Activated B cell treated with CpG ODN at 0.5 μM for 24 hours (primary cell): Measurements from ENCODE around the gene TMEM35B. TPM values are rescaled to one million over a fixed set of nuclear protein-coding genes. Genes with fewer than 3 reads are reported as not detected.
A peak's percentile ranks its signal among the peaks of the same experiment; 100 is the strongest.

Experiments used
- ATAC-seq: fragments of 200-7000 bp; cut with Tn5 transposase; one replicate; pipeline ENCODE4 v1.10.0; 2021; ENCODE audit warnings: low read depth, mild to moderate bottlenecking, moderate library complexity
- CTCF ChIA-PET: fragments of 350-600 bp; sonication (Branson Sonifier 250); formaldehyde crosslinking; loops from one replicate; lab custom pipeline; 2021; ENCODE audit warnings: antibody characterized with exemption; lab: Charles Lee
- POLR2A ChIA-PET: fragments of 350-600 bp; sonication (Branson Sonifier 250); formaldehyde crosslinking; loops from one replicate; lab custom pipeline; 2021; ENCODE audit warnings: antibody characterized with exemption; lab: Charles Lee
- DNase-seq: peaks from one replicate; pipeline ENCODE4 v3.0.0; 2022
- H3K27ac Mint-ChIP-seq: one replicate; pipeline ENCODE4 v1.8.0; 2020; ENCODE audit warnings: mixed read lengths
- H3K27me3 Mint-ChIP-seq: one replicate; pipeline ENCODE4 v1.8.0; 2021; ENCODE audit warnings: mixed read lengths
- H3K36me3 Mint-ChIP-seq: one replicate; pipeline ENCODE4 v1.8.0; 2021; ENCODE audit warnings: low read depth, mixed read lengths
- H3K4me1 Mint-ChIP-seq: one replicate; pipeline ENCODE4 v1.8.0; 2021; ENCODE audit warnings: mixed read lengths
- H3K4me3 Mint-ChIP-seq: one replicate; pipeline ENCODE4 v1.8.0; 2020; ENCODE audit warnings: mild to moderate bottlenecking, mixed read lengths
- H3K9me3 Mint-ChIP-seq: one replicate; pipeline ENCODE4 v1.8.0; 2020; ENCODE audit warnings: mixed read lengths
- intact Hi-C: fragments of 100-400 bp; cut with micrococcal nuclease; formaldehyde crosslinking; loops from one replicate; pipeline ENCODE4 v1.15.1; 2024
- total RNA-seq: library from RNA; stranded (reverse); gene quantifications from 2 replicates; pipeline ENCODE4 v1.2.3, GENCODE V29; 2022
- TF ChIP-seq, protein P1 (sequence below): fragments of 200-600 bp; IDR thresholded peaks from one replicate; pipeline ENCODE4 v1.8.0; 2022; ENCODE audit warnings: antibody characterized with exemption, mild to moderate bottlenecking

TMEM35B gene
- total RNA-seq, 1 donor from 2014 or later = 16.7 TPM

DNA sequence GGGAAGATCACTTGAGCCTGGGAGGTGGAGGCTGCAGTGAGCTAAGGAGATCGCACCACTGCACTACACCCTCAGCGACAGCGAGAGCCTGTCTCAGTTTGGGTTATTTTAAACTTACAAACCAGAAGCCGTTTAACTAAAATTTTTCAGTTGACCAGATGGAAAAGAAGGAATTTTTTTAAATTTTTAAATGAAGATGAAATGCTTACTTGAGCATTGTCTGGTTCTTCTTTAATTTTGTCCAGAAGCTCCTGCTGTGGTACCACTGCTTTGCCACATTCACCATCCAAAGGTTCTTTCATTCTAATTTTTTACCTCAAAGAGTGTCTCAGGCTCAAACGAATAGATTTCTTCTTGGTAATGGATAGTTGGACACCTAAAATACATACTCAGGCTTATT lies 45.2 kb upstream of the TMEM35B start:
- Mint-ChIP-seq H3K9me3 (no peaks in the 10 kb centered on the region), H3K4me3 (peak overlapping the region; percentile 99), H3K27ac (peak overlapping the region; percentile 98), H3K4me1 (peaks cover 41% of the 10 kb centered on the region), H3K27me3 (no peaks in the 10 kb centered on the region), H3K36me3 (peaks cover 42% of the 10 kb centered on the region)
- ATAC-seq = no peak
- TF ChIP-seq, protein P1, sequence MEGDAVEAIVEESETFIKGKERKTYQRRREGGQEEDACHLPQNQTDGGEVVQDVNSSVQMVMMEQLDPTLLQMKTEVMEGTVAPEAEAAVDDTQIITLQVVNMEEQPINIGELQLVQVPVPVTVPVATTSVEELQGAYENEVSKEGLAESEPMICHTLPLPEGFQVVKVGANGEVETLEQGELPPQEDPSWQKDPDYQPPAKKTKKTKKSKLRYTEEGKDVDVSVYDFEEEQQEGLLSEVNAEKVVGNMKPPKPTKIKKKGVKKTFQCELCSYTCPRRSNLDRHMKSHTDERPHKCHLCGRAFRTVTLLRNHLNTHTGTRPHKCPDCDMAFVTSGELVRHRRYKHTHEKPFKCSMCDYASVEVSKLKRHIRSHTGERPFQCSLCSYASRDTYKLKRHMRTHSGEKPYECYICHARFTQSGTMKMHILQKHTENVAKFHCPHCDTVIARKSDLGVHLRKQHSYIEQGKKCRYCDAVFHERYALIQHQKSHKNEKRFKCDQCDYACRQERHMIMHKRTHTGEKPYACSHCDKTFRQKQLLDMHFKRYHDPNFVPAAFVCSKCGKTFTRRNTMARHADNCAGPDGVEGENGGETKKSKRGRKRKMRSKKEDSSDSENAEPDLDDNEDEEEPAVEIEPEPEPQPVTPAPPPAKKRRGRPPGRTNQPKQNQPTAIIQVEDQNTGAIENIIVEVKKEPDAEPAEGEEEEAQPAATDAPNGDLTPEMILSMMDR = no peak
- POLR2A ChIA-PET = interaction anchor here (0.6 to 3.1 kb wide), 11 partner anchors 10 to 527 kb away, joined by 3 to 67 read pairs (median 4); partner anchors contain the start of genes KIAA0319L, NCDN, SFPQ and SMIM12
- intact Hi-C loops = loop anchor here (2.0 kb wide), 3 partner anchors 46 to 238 kb away; partner anchors contain the start of genes SMIM12, TMEM35B and ZMYM4
- DNase-seq = no peak
- CTCF ChIA-PET = no interaction called here

GRCh38 chr1:35029761-35030160 lies 44.6 kb upstream of the TMEM35B start:
- H3K4me3 Mint-ChIP-seq = peak overlapping the region; percentile 99
- CTCF ChIA-PET = no interaction called here
- TF ChIP-seq, protein P1 = no peak
- H3K4me1 Mint-ChIP-seq = peaks cover 41% of the 10 kb centered on the region
- no peak for DNase-seq
- H3K27ac Mint-ChIP-seq = peak overlapping the region; percentile 98
- intact Hi-C loops = loop anchor here (2.0 kb wide), 3 partner anchors 45 to 239 kb away; partner anchors contain the start of genes SMIM12, TMEM35B and ZMYM4
- no peaks in the 10 kb centered on the region for H3K9me3 Mint-ChIP-seq
- no peak for ATAC-seq
- H3K27me3 Mint-ChIP-seq = no peaks in the 10 kb centered on the region
- peaks cover 42% of the 10 kb centered on the region for H3K36me3 Mint-ChIP-seq
- POLR2A ChIA-PET = interaction anchor here (0.6 to 3.1 kb wide), 5 partner anchors 9 to 163 kb away, joined by 3 to 67 read pairs (median 10); partner anchors contain the start of genes SFPQ, TMEM35B and ZMYM1

DNA sequence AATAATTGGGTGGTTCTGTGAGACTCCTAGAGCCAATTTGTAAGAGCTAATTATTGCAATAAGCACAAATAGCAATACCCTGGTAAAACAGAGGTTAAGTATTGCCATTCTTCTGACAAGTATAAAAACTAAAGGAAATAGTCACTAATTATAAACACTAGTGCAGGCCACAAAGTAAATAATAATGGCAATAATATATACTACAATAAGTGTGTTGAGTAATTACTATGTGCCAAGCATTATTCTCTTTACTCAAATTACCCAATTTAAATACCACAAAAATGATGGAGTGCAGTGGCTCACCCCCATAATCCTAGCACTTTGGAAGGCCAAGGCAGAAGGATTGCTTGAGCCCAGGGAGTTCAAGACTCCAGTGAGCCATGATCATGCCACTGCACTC lies 31.3 kb upstream of the TMEM35B start:
- intact Hi-C loops = no loop called here
- DNase-seq = no peak
- TF ChIP-seq, protein P1 = no peak
- Mint-ChIP-seq H3K4me1 (no peaks in the 10 kb centered on the region), H3K27ac (no peak overlapping the region), H3K36me3 (peaks cover 52% of the 10 kb centered on the region), H3K4me3 (no peak overlapping the region), H3K27me3 (no peaks in the 10 kb centered on the region), H3K9me3 (no peaks in the 10 kb centered on the region)
- ChIA-PET POLR2A (no interaction called here), CTCF (no interaction called here)
- no peak for ATAC-seq

DNA sequence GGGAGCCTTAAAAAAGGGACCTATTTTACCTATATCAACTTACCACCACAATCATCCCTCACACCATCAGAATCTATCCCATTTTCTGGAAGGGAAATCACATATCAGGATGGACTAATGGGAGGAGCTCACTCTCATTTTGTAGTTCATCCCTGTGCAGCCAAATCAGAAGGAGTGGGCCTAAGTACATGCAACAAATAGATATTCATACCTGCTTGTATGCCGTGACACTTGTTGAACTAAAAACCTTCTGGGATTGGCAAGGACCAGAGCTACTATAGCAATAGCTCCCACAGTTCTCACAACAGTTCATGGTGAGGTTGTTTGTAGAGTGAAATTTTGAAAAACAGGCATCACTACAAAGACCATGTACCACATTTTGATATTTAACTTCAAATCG lies 29.3 kb upstream of the TMEM35B start:
- no peak for DNase-seq
- intact Hi-C loops = no loop called here

GRCh38 chr1:35005711-35006110 lies 20.6 kb upstream of the TMEM35B start:
- ATAC-seq (no peak), DNase-seq (no peak)
- no peak overlapping the region for H3K4me3 Mint-ChIP-seq
- no peaks in the 10 kb centered on the region for H3K9me3 Mint-ChIP-seq
- H3K27ac Mint-ChIP-seq = no peak overlapping the region
- ChIA-PET POLR2A (interaction anchor here (0.5 kb wide), 1 partner anchor 26 kb away, joined by 13 read pairs; the partner anchor contains the start of gene ZMYM6), CTCF (no interaction called here)
- no peaks in the 10 kb centered on the region for H3K4me1 Mint-ChIP-seq
- TF ChIP-seq, protein P1 = no peak
- H3K27me3 Mint-ChIP-seq = no peaks in the 10 kb centered on the region
- intact Hi-C loops = no loop called here
- peaks cover 68% of the 10 kb centered on the region for H3K36me3 Mint-ChIP-seq

More for the DNA sequence above, 29.3 kb upstream of the TMEM35B start:
- Mint-ChIP-seq H3K9me3 (no peaks in the 10 kb centered on the region), H3K27ac (no peak overlapping the region), H3K4me1 (no peaks in the 10 kb centered on the region), H3K36me3 (peaks cover 63% of the 10 kb centered on the region), H3K27me3 (no peaks in the 10 kb centered on the region), H3K4me3 (no peak overlapping the region)
- ChIA-PET CTCF (no interaction called here), POLR2A (interaction anchor here (1.2 kb wide), 1 partner anchor 65 kb away, joined by 3 read pairs; the partner anchor contains the start of gene ZMYM1)
- no peak for ATAC-seq
- TF ChIP-seq, protein P1 = no peak
